ENCODE results near the gene LIN7A.

LIN7A gene

GRCh38 chr12:80877721-80878265, 59.9 kb downstream of the LIN7A start:
- TF ChIP-seq, protein P1, sequence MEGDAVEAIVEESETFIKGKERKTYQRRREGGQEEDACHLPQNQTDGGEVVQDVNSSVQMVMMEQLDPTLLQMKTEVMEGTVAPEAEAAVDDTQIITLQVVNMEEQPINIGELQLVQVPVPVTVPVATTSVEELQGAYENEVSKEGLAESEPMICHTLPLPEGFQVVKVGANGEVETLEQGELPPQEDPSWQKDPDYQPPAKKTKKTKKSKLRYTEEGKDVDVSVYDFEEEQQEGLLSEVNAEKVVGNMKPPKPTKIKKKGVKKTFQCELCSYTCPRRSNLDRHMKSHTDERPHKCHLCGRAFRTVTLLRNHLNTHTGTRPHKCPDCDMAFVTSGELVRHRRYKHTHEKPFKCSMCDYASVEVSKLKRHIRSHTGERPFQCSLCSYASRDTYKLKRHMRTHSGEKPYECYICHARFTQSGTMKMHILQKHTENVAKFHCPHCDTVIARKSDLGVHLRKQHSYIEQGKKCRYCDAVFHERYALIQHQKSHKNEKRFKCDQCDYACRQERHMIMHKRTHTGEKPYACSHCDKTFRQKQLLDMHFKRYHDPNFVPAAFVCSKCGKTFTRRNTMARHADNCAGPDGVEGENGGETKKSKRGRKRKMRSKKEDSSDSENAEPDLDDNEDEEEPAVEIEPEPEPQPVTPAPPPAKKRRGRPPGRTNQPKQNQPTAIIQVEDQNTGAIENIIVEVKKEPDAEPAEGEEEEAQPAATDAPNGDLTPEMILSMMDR (IDR thresholded peaks at IDR 0.05; ENCODE audit: control insufficient read depth, extremely low read depth, insufficient read depth) = no peak
- H3K4me3 ChIP-seq (ENCODE audit: low read depth, low read length) = no peak overlapping the region
- DNase-seq (ENCODE audit: low read depth) = no peak

DNA sequence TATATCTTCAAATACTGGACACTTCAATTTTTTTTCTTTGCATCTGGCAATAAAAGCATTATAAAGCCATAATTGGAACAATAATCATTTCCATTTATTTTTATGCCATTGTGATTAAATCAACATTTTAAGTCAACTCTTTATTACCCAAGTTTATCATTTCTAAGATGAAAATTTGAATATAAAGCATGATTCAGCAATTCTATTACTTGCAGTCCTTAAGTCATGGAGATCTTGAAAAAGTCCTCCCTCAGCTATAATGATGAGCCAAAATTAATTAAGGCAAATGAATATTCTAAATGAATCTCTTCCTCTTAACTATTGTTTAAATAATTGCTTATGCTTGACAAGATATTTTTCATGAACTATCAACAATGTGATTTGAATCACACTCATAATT, 65.7 kb downstream of the LIN7A start:
- TF ChIP-seq, protein P1 (IDR thresholded peaks at IDR 0.05; ENCODE audit: control insufficient read depth, extremely low read depth, insufficient read depth) = no peak
- H3K4me3 ChIP-seq (ENCODE audit: low read depth, low read length) = no peak overlapping the region
- no peak for DNase-seq (ENCODE audit: low read depth)

GRCh38 chr12:80869264-80869663, 68.5 kb downstream of the LIN7A start:
- H3K4me3 ChIP-seq (ENCODE audit: low read depth, low read length) = no peak overlapping the region
- TF ChIP-seq, protein P1 (IDR thresholded peaks at IDR 0.05; ENCODE audit: control insufficient read depth, extremely low read depth, insufficient read depth) = no peak
- DNase-seq (ENCODE audit: low read depth) = no peak

- TF ChIP-seq, protein P1 (IDR thresholded peaks at IDR 0.05; ENCODE audit: control insufficient read depth, extremely low read depth, insufficient read depth) = no peak
- H3K4me3 ChIP-seq (ENCODE audit: low read depth, low read length) = no peak overlapping the region
- no peak for DNase-seq (ENCODE audit: low read depth)
Observed at GRCh38 chr12:80868576-80868975, 69.2 kb downstream of the LIN7A start.

DNA sequence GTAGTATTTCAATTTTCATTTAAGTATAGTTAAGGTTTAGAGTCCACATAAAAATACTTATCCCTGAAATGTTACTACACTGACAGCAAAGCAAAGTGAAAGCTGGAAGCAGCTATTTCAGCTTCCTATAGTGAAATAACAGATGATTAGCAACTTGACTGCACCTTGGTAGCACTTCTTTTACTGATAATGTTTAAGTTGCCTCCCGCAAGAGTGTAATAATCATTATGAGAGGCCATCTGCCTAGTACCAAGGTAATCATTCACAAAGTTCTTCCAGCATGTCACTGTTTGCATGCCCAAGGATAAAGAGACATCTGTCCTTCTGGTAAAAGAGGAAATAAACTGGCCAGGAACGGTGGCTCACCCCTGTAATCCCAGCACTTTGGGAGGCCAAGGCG, 69.8 kb downstream of the LIN7A start:
- TF ChIP-seq, protein P1 (IDR thresholded peaks at IDR 0.05; ENCODE audit: control insufficient read depth, extremely low read depth, insufficient read depth) = no peak
- DNase-seq (ENCODE audit: low read depth) = no peak
- no peak overlapping the region for H3K4me3 ChIP-seq (ENCODE audit: low read depth, low read length)

DNA sequence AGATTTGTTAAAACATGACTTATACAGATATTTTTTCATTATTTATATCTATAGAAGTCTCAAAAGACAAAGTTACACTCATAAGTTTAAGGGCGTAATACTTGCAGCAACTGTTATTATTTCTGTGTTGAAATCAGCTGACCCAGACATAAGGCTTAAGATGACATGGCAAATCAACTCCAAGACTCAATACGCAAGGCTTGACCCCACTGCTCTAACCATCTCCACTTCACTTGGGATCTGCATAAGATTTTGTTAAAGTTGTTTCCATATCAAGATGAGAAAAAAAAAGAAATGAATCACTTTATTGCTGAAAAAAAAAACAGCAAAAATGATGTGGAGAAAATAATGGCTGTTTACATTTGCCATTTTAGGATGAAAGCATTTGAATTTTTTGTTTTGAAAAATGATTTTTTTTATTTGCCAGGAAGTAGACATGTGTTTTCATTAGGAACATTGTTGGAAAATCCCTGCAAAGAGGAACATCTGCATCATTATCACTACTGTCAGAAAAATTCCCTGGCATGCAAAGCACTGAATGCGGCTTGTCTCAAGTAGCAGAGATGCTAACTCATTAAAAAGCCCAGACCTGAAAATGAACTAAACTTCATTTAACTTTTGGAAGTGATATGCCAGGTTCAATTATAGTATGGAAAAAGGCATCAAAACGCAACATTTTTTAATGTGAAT, 73.5 kb downstream of the LIN7A start:
- TF ChIP-seq, protein P1 (IDR thresholded peaks at IDR 0.05; ENCODE audit: control insufficient read depth, extremely low read depth, insufficient read depth) = no peak
- no peak for DNase-seq (ENCODE audit: low read depth)
- H3K4me3 ChIP-seq (ENCODE audit: low read depth, low read length) = no peak overlapping the region

GRCh38 chr12:80862531-80862930, 75.2 kb downstream of the LIN7A start:
- DNase-seq (ENCODE audit: low read depth) = no peak
- no peak overlapping the region for H3K4me3 ChIP-seq (ENCODE audit: low read depth, low read length)
- TF ChIP-seq, protein P1 (IDR thresholded peaks at IDR 0.05; ENCODE audit: control insufficient read depth, extremely low read depth, insufficient read depth) = no peak

Measured in LNCaP clone FGC (cell line).